GM06990 (cell line): ENCODE measurements around the gene PFN1.
"Not testable (repeated sequence)": the region's sequence is repeated elsewhere in the genome, so short reads cannot be mapped to it uniquely, and the experiment has no call there.

Experiments
- DNase-seq: peaks from one replicate; pipeline ENCODE4 v3.0.0-alpha.2; 2011; ENCODE audit not compliant: insufficient read length; ENCODE audit errors: extremely low read depth
- H3K27me3 ChIP-seq: replicated peaks from 2 replicates; pipeline ENCODE4 v1.6.0; 2011; ENCODE audit warnings: low read length; ENCODE audit not compliant: control insufficient read depth, insufficient read depth
- H3K36me3 ChIP-seq: 2 replicates; pipeline ENCODE4 v1.5.1; 2011; ENCODE audit warnings: low read length; ENCODE audit not compliant: control insufficient read depth, insufficient read depth
- H3K4me3 ChIP-seq: replicated peaks from 2 replicates; pipeline ENCODE4 v1.5.1; 2011; ENCODE audit warnings: low read depth, mild to moderate bottlenecking, control low read depth, low read length
- CTCF ChIP-seq: IDR thresholded peaks from 2 replicates; pipeline ENCODE4 v1.5.1; 2011; ENCODE audit warnings: low read length, control low read depth, mild to moderate bottlenecking, inconsistent platforms; ENCODE audit not compliant: insufficient read depth, poor library complexity, severe bottlenecking

The PFN1 gene

GRCh38 chr17:4932756-4933155, 15.6 kb downstream of the PFN1 start:
- peaks cover 16% of the 10 kb centered on the region for H3K36me3 ChIP-seq
- DNase-seq = no peak

GRCh38 chr17:4931963-4932362, 16.4 kb downstream of the PFN1 start, which contains the start of gene GP1BA:
Gene GP1BA, plus strand, starts transcription at chr17:4932277. Its CDS starts 328 bp downstream, at chr17:4932605.
- peaks cover 12% of the 10 kb centered on the region for H3K36me3 ChIP-seq
- no peak for DNase-seq
- TF ChIP-seq CTCF = no peak

More at GRCh38 chr17:4932756-4933155, 15.6 kb downstream of the PFN1 start:
- no peak overlapping the region for H3K4me3 ChIP-seq
- TF ChIP-seq CTCF = no peak
- no peaks in the 10 kb centered on the region for H3K27me3 ChIP-seq

GRCh38 chr17:4928881-4929280, 19.4 kb downstream of the PFN1 start:
- Histone ChIP-seq H3K36me3 (peaks cover 3% of the 10 kb centered on the region), H3K4me3 (no peak overlapping the region), H3K27me3 (no peaks in the 10 kb centered on the region)
- TF ChIP-seq CTCF = no peak
- DNase-seq = no peak

More at GRCh38 chr17:4931963-4932362, 16.4 kb downstream of the PFN1 start, which contains the start of gene GP1BA:
- Histone ChIP-seq H3K4me3 (no peak within 1 kb of the TSS), H3K27me3 (no peaks in the 10 kb centered on the region)

- not testable (repeated sequence) for DNase-seq, H3K36me3 ChIP-seq, H3K4me3 ChIP-seq, H3K27me3 ChIP-seq
Measured at GRCh38 chr17:4926577-4927335, 21.6 kb downstream of the PFN1 start.

GRCh38 chr17:4921320-4921719, 27.0 kb downstream of the PFN1 start:
- Histone ChIP-seq H3K36me3 (no peaks in the 10 kb centered on the region), H3K4me3 (no peak overlapping the region), H3K27me3 (no peaks in the 10 kb centered on the region)
- TF ChIP-seq CTCF = no peak
- no peak for DNase-seq

DNA sequence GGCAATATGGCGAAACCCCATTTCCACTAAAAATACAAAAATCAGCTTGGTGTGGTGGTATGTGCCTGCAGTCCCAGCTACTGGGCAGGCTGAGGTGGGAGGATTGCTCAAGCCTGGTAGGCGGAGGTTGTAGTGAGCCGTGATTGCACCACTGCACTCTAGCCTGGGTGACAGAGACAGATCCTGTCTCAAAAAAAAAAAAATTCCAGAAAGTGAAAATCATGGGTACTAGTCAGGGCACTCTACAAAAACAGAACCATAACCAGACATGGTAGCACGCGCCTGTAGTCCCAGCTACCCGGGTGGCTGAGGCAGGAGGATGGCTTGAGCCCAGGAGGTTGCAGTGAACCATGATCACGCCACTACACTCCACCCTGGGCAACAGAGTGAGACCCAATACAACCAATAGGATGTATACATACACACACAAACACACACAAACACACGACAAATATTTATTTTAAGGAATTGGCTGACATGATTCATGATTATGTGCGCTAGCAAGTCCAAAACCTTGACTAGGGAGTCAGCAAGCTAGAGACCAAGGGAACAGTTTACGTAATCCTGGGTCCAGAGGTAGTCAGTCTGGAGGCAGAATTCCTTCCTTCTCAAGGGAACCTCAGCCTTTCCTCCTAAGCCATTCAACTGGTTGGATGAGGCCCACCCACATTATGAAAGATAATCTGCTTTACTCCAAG, 27.8 kb downstream of the PFN1 start:
- Histone ChIP-seq H3K27me3 (no peaks in the 10 kb centered on the region), H3K4me3 (no peak overlapping the region), H3K36me3 (no peaks in the 10 kb centered on the region)
- no peak for TF ChIP-seq CTCF
- no peak for DNase-seq
